ENCODE measurements around the gene HPS4. TPM values are rescaled to one million over a fixed set of nuclear protein-coding genes. Genes with fewer than 3 reads are reported as not detected.
A peak's percentile ranks its signal among the peaks of the same experiment; 100 is the strongest.

HPS4 gene
- total RNA-seq, 1 donor from 2014 or later, result 25.2 TPM

DNA sequence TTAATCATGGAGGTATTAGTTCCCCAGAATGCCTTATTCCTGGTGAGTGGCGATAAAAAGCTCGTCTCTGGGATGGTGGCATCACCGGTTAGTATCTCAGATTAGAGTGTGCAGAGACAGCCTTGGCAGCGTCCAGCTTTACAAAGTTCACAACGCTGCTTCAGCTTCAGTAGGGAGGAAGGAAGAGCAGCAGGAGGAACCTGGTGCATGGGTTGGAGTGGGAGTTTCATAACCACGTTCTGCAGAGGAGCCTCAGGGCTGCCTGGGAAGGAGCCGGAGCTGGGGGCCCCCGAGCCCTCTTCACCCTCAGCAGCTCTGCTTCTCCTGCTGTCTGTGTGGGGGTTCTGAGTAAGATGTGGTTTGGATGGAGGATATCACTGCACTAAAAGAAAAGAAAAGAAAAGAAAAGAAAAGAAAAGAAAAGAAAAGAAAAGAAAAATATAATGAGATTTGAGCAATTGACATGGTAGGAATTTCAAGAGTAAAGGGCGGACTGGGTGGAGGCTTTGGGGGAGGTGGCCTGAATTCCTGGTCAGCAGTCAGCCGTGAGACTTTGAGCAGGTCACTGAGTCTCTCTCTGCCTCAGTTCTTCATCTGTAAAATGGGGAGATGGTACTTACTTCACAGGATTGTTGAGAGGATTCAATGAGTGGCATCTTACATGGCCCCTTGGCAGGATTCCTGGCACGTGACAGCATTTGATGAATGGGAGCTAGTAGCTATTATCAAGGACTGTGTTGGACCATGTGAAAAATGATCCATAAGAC is 48.1 kb downstream of the HPS4 start:
- Histone ChIP-seq H4K20me1 (ENCODE audit: insufficient read depth, low read length) (peaks cover 17% of the 10 kb centered on the region), H3K27ac (ENCODE audit: low read depth, low read length) (no peak overlapping the region), H3K4me1 (ENCODE audit: insufficient read depth, low read length) (peaks cover 14% of the 10 kb centered on the region), H3K79me2 (ENCODE audit: insufficient read depth, low read length) (no peaks in the 10 kb centered on the region), H3K4me3 (ENCODE audit: insufficient read depth, low read depth, low read length) (no peak overlapping the region), H2AFZ (ENCODE audit: low read depth, low read length) (no peak overlapping the region), H3K27me3 (ENCODE audit: insufficient read depth, low read length) (no peaks in the 10 kb centered on the region), H3K36me3 (ENCODE audit: insufficient read depth, low read length) (no peaks in the 10 kb centered on the region), H3K4me2 (ENCODE audit: low read length) (no peak overlapping the region), H3K9me3 (ENCODE audit: insufficient read depth, low read depth, low read length) (no peaks in the 10 kb centered on the region), H3K9ac (ENCODE audit: low read length) (no peak overlapping the region)
- FAIRE-seq (no peak), DNase-seq (ENCODE audit: low read depth) (no peak)
- Mint-ChIP-seq H3K4me3 (ENCODE audit: unreplicated experiment) (no peak overlapping the region), H3K4me1 (ENCODE audit: low read depth, unreplicated experiment) (peaks cover 20% of the 10 kb centered on the region), H3K27ac (ENCODE audit: unreplicated experiment) (no peak overlapping the region), H3K27me3 (ENCODE audit: low read depth, unreplicated experiment) (no peaks in the 10 kb centered on the region), H3K36me3 (ENCODE audit: low read depth, unreplicated experiment) (peaks cover 27% of the 10 kb centered on the region), H3K9me3 (ENCODE audit: unreplicated experiment) (no peaks in the 10 kb centered on the region)
- TF ChIP-seq EZH2 (IDR thresholded peaks at IDR 0.05; ENCODE audit: insufficient read depth, low read length), result no peak
- TF ChIP-seq, protein P1, sequence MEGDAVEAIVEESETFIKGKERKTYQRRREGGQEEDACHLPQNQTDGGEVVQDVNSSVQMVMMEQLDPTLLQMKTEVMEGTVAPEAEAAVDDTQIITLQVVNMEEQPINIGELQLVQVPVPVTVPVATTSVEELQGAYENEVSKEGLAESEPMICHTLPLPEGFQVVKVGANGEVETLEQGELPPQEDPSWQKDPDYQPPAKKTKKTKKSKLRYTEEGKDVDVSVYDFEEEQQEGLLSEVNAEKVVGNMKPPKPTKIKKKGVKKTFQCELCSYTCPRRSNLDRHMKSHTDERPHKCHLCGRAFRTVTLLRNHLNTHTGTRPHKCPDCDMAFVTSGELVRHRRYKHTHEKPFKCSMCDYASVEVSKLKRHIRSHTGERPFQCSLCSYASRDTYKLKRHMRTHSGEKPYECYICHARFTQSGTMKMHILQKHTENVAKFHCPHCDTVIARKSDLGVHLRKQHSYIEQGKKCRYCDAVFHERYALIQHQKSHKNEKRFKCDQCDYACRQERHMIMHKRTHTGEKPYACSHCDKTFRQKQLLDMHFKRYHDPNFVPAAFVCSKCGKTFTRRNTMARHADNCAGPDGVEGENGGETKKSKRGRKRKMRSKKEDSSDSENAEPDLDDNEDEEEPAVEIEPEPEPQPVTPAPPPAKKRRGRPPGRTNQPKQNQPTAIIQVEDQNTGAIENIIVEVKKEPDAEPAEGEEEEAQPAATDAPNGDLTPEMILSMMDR (IDR thresholded peaks at IDR 0.05; ENCODE audit: insufficient read depth, low read depth, low read length), result no peak

DNA sequence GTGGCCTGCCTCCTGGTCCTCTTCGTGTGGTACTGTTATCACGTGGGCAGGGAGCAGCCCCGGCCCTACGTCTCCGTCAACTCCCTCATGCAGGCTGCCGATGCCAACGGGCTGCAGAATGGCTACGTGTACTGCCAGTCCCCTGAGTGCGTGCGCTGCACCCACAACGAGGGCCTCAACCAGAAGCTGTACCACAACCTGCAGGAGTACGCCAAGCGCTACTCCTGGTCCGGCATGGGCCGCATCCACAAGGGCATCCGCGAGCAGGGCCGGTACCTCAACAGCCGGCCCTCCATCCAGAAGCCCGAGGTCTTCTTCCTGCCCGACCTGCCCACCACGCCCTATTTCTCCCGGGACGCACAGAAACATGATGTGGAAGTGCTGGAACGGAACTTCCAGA is 49.8 kb downstream of the HPS4 start:
- Histone ChIP-seq H3K4me3 (ENCODE audit: insufficient read depth, low read depth, low read length) (no peak overlapping the region), H3K9me3 (ENCODE audit: insufficient read depth, low read depth, low read length) (no peaks in the 10 kb centered on the region), H3K4me2 (ENCODE audit: low read length) (no peak overlapping the region), H3K4me1 (ENCODE audit: insufficient read depth, low read length) (peaks cover 14% of the 10 kb centered on the region), H3K27me3 (ENCODE audit: insufficient read depth, low read length) (no peaks in the 10 kb centered on the region), H3K79me2 (ENCODE audit: insufficient read depth, low read length) (peaks cover 5% of the 10 kb centered on the region), H3K36me3 (ENCODE audit: insufficient read depth, low read length) (no peaks in the 10 kb centered on the region), H3K9ac (ENCODE audit: low read length) (no peak overlapping the region), H2AFZ (ENCODE audit: low read depth, low read length) (no peak overlapping the region), H4K20me1 (ENCODE audit: insufficient read depth, low read length) (peaks cover 21% of the 10 kb centered on the region), H3K27ac (ENCODE audit: low read depth, low read length) (no peak overlapping the region)
- DNase-seq (ENCODE audit: low read depth) (no peak), FAIRE-seq (no peak)
- Mint-ChIP-seq H3K4me3 (ENCODE audit: unreplicated experiment) (peak overlapping the region; percentile 15), H3K36me3 (ENCODE audit: low read depth, unreplicated experiment) (peaks cover 27% of the 10 kb centered on the region), H3K27ac (ENCODE audit: unreplicated experiment) (no peak overlapping the region), H3K9me3 (ENCODE audit: unreplicated experiment) (no peaks in the 10 kb centered on the region), H3K4me1 (ENCODE audit: low read depth, unreplicated experiment) (peaks cover 26% of the 10 kb centered on the region), H3K27me3 (ENCODE audit: low read depth, unreplicated experiment) (no peaks in the 10 kb centered on the region)
- TF ChIP-seq, protein P1 (IDR thresholded peaks at IDR 0.05; ENCODE audit: insufficient read depth, low read depth, low read length), result no peak
- TF ChIP-seq EZH2 (IDR thresholded peaks at IDR 0.05; ENCODE audit: insufficient read depth, low read length), result no peak
